Upper lobe of right lung (tissue), 1 donor: Measurements from ENCODE around the gene KRCC1. TPM values are rescaled to one million over a fixed set of nuclear protein-coding genes. Genes with fewer than 3 reads are reported as not detected.

ENCODE experiments used
- ATAC-seq: fragments of 200-7000 bp; cut with Tn5 transposase; one replicate; pipeline ENCODE4 v1.9.1; 2020; ENCODE audit warnings: mild to moderate bottlenecking, moderate library complexity
- DNase-seq: peaks from one replicate; pipeline ENCODE4 v3.0.0-alpha.2; 2020
- H3K27ac ChIP-seq: fragments of 200-600 bp; one replicate; pipeline ENCODE4 v1.8.0; 2022
- H3K27me3 ChIP-seq: fragments of 200-600 bp; one replicate; pipeline ENCODE4 v1.8.0; 2022; ENCODE audit warnings: mild to moderate bottlenecking
- H3K36me3 ChIP-seq: fragments of 200-600 bp; one replicate; pipeline ENCODE4 v1.8.0; 2022
- H3K4me1 ChIP-seq: fragments of 200-600 bp; one replicate; pipeline ENCODE4 v1.8.0; 2022
- H3K4me3 ChIP-seq: fragments of 200-600 bp; one replicate; pipeline ENCODE4 v1.8.0; 2022; ENCODE audit warnings: mild to moderate bottlenecking
- H3K9me3 ChIP-seq: fragments of 200-600 bp; one replicate; pipeline ENCODE4 v1.8.0; 2022
- intact Hi-C: fragments of 100-400 bp; cut with DNase I; formaldehyde crosslinking; loops from one replicate; pipeline ENCODE4 v1.11.0; 2022
- total RNA-seq: library from RNA; stranded (reverse); fragmentation: NEBNext Ultra II Directional; extraction: Animal tissue kit (Norgen Biotek cat#: 25700); gene quantifications from one replicate; pipeline ENCODE4 v1.2.1, GENCODE V29; 2021
- TF ChIP-seq, protein P1 (sequence below): fragments of 200-600 bp; IDR thresholded peaks from one replicate; pipeline ENCODE4 v1.8.0; 2022; ENCODE audit warnings: antibody characterized with exemption
- donor health status: DM: no; HTN: yes; CAD: no; lungs with severe emphysema.

KRCC1 gene
- total RNA-seq, 1 donor from 2014 or later = 18.9 TPM

- TF ChIP-seq, protein P1, sequence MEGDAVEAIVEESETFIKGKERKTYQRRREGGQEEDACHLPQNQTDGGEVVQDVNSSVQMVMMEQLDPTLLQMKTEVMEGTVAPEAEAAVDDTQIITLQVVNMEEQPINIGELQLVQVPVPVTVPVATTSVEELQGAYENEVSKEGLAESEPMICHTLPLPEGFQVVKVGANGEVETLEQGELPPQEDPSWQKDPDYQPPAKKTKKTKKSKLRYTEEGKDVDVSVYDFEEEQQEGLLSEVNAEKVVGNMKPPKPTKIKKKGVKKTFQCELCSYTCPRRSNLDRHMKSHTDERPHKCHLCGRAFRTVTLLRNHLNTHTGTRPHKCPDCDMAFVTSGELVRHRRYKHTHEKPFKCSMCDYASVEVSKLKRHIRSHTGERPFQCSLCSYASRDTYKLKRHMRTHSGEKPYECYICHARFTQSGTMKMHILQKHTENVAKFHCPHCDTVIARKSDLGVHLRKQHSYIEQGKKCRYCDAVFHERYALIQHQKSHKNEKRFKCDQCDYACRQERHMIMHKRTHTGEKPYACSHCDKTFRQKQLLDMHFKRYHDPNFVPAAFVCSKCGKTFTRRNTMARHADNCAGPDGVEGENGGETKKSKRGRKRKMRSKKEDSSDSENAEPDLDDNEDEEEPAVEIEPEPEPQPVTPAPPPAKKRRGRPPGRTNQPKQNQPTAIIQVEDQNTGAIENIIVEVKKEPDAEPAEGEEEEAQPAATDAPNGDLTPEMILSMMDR = no peak
- ATAC-seq = peak; percentile 88
- DNase-seq = peak; percentile 82
Measured at GRCh38 chr2:88016960-88017779, 38.4 kb downstream of the KRCC1 start.

GRCh38 chr2:88016086-88016959, 39.3 kb downstream of the KRCC1 start, which contains the start of gene RNU2-63P:
TSS of gene RNU2-63P (minus strand) at chr2:88016547.
- ATAC-seq = peak; percentile 94
- intact Hi-C loops = no loop called here

More at GRCh38 chr2:88016960-88017779, 38.4 kb downstream of the KRCC1 start:
- no peaks in the 10 kb centered on the region for H3K9me3 ChIP-seq
- intact Hi-C loops = no loop called here
- no peaks in the 10 kb centered on the region for H3K27me3 ChIP-seq
- no peaks in the 10 kb centered on the region for H3K36me3 ChIP-seq
- H3K27ac ChIP-seq = peak overlapping the region; percentile 89
- H3K4me3 ChIP-seq = peak overlapping the region; percentile 64
- H3K4me1 ChIP-seq = no peaks in the 10 kb centered on the region

DNA sequence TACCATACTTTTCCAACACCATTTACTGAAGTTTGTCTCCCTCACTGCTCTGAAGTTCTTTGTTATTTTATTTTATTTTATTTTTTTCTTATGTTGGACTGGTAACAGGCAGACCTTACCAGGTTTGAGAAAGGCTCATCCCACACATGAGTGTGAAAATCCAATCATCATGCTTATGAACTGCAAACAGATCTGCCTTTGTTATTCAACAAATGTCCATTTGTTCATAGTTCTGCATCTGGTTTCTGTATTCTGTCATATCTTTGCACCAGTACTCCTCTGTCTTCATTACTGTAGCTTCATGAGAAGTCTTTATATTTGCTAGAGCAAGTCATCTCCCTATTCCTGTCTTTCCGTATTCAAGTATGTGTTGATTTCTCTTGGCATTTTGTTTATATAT, 44.6 kb downstream of the KRCC1 start:
- Histone ChIP-seq H3K4me1 (no peaks in the 10 kb centered on the region), H3K36me3 (no peaks in the 10 kb centered on the region), H3K27me3 (no peaks in the 10 kb centered on the region), H3K9me3 (no peaks in the 10 kb centered on the region), H3K27ac (no peak overlapping the region), H3K4me3 (no peak overlapping the region)
- intact Hi-C loops = no loop called here
- ATAC-seq = no peak
- TF ChIP-seq, protein P1 = no peak
- DNase-seq = no peak

More at GRCh38 chr2:88016086-88016959, 39.3 kb downstream of the KRCC1 start, which contains the start of gene RNU2-63P:
- Histone ChIP-seq H3K9me3 (no peaks in the 10 kb centered on the region), H3K27me3 (no peaks in the 10 kb centered on the region), H3K4me3 (peak within 1 kb of the TSS; percentile 64), H3K4me1 (no peaks in the 10 kb centered on the region), H3K36me3 (no peaks in the 10 kb centered on the region), H3K27ac (peak within 1 kb of the TSS; percentile 89)
- peak; percentile 87 for DNase-seq
- TF ChIP-seq, protein P1 = no peak

DNA sequence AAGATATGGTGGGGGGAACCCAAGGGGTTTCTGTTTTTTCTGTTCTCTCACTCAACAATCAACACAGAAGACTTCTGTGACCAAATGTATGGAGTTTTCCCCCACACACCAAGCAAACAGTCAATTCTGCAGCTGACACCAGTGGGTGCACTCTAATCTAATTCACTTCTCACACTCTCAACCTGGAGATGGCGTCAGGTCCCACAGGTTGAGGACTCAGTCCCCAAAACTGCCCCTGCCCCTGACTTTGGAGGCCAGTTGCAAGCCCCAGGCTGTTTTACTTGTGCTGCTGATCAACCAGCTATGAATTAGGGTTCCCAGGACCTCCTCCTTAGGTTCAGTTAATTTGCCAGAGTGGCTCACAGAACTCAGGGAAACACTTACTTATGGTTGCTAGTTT, 45.4 kb downstream of the KRCC1 start:
- no peaks in the 10 kb centered on the region for H3K36me3 ChIP-seq
- ATAC-seq = no peak
- DNase-seq = no peak

DNA sequence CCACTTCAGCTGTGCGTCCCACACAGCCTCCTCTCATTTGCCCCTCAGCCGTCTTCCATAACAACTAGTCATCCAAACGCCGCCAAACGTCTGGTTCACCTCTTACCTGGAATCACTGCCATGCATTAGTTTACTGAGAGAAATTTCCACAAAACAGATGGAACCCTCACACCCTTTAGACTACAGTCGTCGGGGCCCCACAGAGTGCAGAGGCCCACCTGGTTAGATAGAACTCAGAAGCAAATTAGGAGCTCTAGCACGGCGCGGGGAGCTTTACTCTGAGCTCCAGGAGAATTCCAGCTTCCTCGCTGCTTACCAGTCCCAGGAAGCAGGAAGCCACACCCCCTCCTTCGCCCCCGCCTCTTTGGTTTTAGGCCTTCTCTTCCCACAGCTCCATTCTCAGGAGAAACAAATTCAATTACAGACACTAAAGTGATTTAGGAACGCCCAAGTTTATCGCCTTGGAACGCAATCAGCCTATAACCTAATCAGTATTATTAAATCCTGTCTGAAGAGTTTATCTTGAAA, 48.6 kb downstream of the KRCC1 start:
- H3K27me3 ChIP-seq = no peaks in the 10 kb centered on the region
- no peak overlapping the region for H3K27ac ChIP-seq
- TF ChIP-seq, protein P1 = no peak
- ATAC-seq (no peak), DNase-seq (no peak)
- no peaks in the 10 kb centered on the region for H3K36me3 ChIP-seq
- no peaks in the 10 kb centered on the region for H3K9me3 ChIP-seq
- no peak overlapping the region for H3K4me3 ChIP-seq
- H3K4me1 ChIP-seq = no peaks in the 10 kb centered on the region
- intact Hi-C loops = no loop called here

More for the DNA sequence above, 45.4 kb downstream of the KRCC1 start:
- H3K9me3 ChIP-seq = no peaks in the 10 kb centered on the region
- no peaks in the 10 kb centered on the region for H3K4me1 ChIP-seq
- H3K4me3 ChIP-seq = no peak overlapping the region
- H3K27ac ChIP-seq = no peak overlapping the region
- intact Hi-C loops = no loop called here
- TF ChIP-seq, protein P1 = no peak
- H3K27me3 ChIP-seq = no peaks in the 10 kb centered on the region
